Measurements from ENCODE around the gene CASQ2. TPM values are rescaled to one million over a fixed set of nuclear protein-coding genes. Genes with fewer than 3 reads are reported as not detected.
A peak's percentile ranks its signal among the peaks of the same experiment; 100 is the strongest.

The CASQ2 gene
- total and polyA plus RNA-seq, 2 experiments from 2014 or later = not detected

DNA sequence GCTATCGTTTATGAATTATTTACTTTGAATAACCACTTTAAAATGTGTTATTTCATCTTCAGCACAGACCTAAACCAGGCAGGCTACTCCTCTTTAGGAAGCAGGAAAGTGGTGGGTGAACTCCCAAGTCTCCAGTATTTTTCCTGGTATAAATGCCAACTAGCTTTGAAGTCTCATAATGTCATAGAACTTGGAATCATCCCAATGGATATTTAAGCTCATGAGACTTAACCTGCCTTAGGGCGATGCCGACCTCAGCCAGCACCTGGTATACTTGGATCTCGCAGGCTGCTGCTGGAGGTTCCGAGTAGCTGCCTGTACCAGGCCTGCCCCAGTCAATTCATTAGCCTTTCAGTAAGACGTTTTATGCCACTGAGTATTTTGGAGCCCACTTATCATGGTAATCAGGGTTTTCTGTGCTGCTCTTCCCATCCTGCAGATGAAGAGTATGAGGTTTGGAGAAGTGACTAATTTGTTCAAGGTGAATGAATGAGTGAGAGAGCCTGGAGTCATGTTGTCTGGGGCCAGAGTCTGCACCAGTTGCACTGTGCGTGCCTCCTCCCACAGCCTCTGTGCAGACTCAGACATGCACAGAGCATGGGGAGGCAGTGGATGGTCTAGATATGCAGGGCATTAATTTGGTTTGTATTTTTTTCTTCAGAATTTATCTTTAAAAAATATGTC is 91.9 kb downstream of the CASQ2 start:
- Histone ChIP-seq H4K20me1 (ENCODE audit: insufficient read depth, poor library complexity, severe bottlenecking) (no peaks in the 10 kb centered on the region), H3K4me3 (no peak overlapping the region), H3K9me2 (replicated peaks; ENCODE audit: insufficient read depth) (no peaks in the 10 kb centered on the region), H2AFZ (no peak overlapping the region), H3K27ac (no peak overlapping the region), H3K79me2 (peaks cover 2% of the 10 kb centered on the region), H3K4me2 (no peak overlapping the region), H3K27me3 (no peaks in the 10 kb centered on the region), H3K9me3 (ENCODE audit: low read depth) (no peaks in the 10 kb centered on the region), H3K4me1 (ENCODE audit: insufficient read depth) (peaks cover 11% of the 10 kb centered on the region), H3K36me3 (replicated peaks; ENCODE audit: insufficient read depth, low read depth) (no peaks in the 10 kb centered on the region)
- WGBS (ENCODE audit: low lambda C conversion rate, missing lambda C conversion rate) = 91% methylated on average over 7 of the region's 7 CpGs
- TF ChIP-seq CTCF (IDR thresholded peaks at IDR 0.05; ENCODE audit: poor library complexity) (no peak), EZH2 (IDR thresholded peaks at IDR 0.05; ENCODE audit: borderline replicate concordance) (no peak), EZH2phosphoT487 (IDR thresholded peaks at IDR 0.05; ENCODE audit: low read depth, severe bottlenecking, unreplicated experiment) (no peak)
- no peak for DNase-seq (ENCODE audit: low spot score)

GRCh38 chr1:115672224-115673009 is 96.1 kb downstream of the CASQ2 start:
- no peaks in the 10 kb centered on the region for H4K20me1 ChIP-seq (ENCODE audit: insufficient read depth, poor library complexity, severe bottlenecking)
- DNase-seq (ENCODE audit: low spot score) = no peak
- H3K27me3 ChIP-seq = no peaks in the 10 kb centered on the region
- no peak overlapping the region for H3K4me2 ChIP-seq
- H3K9me2 ChIP-seq (replicated peaks; ENCODE audit: insufficient read depth) = no peaks in the 10 kb centered on the region
- H3K36me3 ChIP-seq (replicated peaks; ENCODE audit: insufficient read depth, low read depth) = no peaks in the 10 kb centered on the region
- H3K9me3 ChIP-seq (ENCODE audit: low read depth) = no peaks in the 10 kb centered on the region
- peaks cover 9% of the 10 kb centered on the region for H3K79me2 ChIP-seq
- H3K27ac ChIP-seq = peak overlapping the region; percentile 91
- peaks cover 29% of the 10 kb centered on the region for H3K4me1 ChIP-seq (ENCODE audit: insufficient read depth)
- no peak overlapping the region for H3K4me3 ChIP-seq
- TF ChIP-seq EZH2phosphoT487 (IDR thresholded peaks at IDR 0.05; ENCODE audit: low read depth, severe bottlenecking, unreplicated experiment) (no peak), CTCF (IDR thresholded peaks at IDR 0.05; ENCODE audit: poor library complexity) (no peak)
- WGBS (ENCODE audit: low lambda C conversion rate, missing lambda C conversion rate) = 82% methylated on average over 13 of the region's 13 CpGs
- H2AFZ ChIP-seq = no peak overlapping the region

GRCh38 chr1:115671176-115671934 is 97.2 kb downstream of the CASQ2 start:
- Histone ChIP-seq H3K27me3 (no peaks in the 10 kb centered on the region), H2AFZ (no peak overlapping the region), H3K27ac (peak overlapping the region; percentile 91), H4K20me1 (ENCODE audit: insufficient read depth, poor library complexity, severe bottlenecking) (no peaks in the 10 kb centered on the region), H3K9me2 (replicated peaks; ENCODE audit: insufficient read depth) (no peaks in the 10 kb centered on the region), H3K36me3 (replicated peaks; ENCODE audit: insufficient read depth, low read depth) (no peaks in the 10 kb centered on the region), H3K79me2 (peaks cover 9% of the 10 kb centered on the region), H3K4me1 (ENCODE audit: insufficient read depth) (peaks cover 29% of the 10 kb centered on the region), H3K4me2 (peak overlapping the region; percentile 25), H3K9me3 (ENCODE audit: low read depth) (no peaks in the 10 kb centered on the region), H3K4me3 (no peak overlapping the region)
- TF ChIP-seq EZH2 (IDR thresholded peaks at IDR 0.05; ENCODE audit: borderline replicate concordance) (no peak), CTCF (IDR thresholded peaks at IDR 0.05; ENCODE audit: poor library complexity) (no peak), EZH2phosphoT487 (IDR thresholded peaks at IDR 0.05; ENCODE audit: low read depth, severe bottlenecking, unreplicated experiment) (no peak)
- DNase-seq (ENCODE audit: low spot score) = peak; percentile 77
- 68% methylated on average over 19 of the region's 19 CpGs for WGBS (ENCODE audit: low lambda C conversion rate, missing lambda C conversion rate)

Measured in hepatocyte (in vitro differentiated cells).